D721Med (cell line): ENCODE results near the gene RBM22.
"Not testable (repeated sequence)": the region's sequence is repeated elsewhere in the genome, so short reads cannot be mapped to it uniquely, and the experiment has no call there.

ENCODE experiments used
- DNase-seq: peaks from one replicate; pipeline ENCODE4 v3.0.0; 2011; ENCODE audit warnings: low spot score; ENCODE audit not compliant: insufficient read length
- FAIRE-seq: peaks from 2 replicates; lab custom pipeline; 2011; peaks lifted over from hg19 to GRCh38; lab: Jason Lieb, UNC
- CTCF ChIP-seq: IDR thresholded peaks from 2 replicates; pipeline ENCODE4 v1.5.1; 2012; ENCODE audit warnings: mild to moderate bottlenecking, control low read depth; ENCODE audit not compliant: insufficient read depth; ENCODE audit errors: missing control alignments

Gene RBM22

GRCh38 chr5:150700594-150701377 is at the start of gene RBM22:
TSS of gene RBM22 (minus strand) at chr5:150701062. CDS start at chr5:150700985, 77 bp downstream.
- DNase-seq (peak; percentile 34), FAIRE-seq (no peak)
- TF ChIP-seq CTCF, result peak; percentile 33

- DNase-seq, result no peak
- TF ChIP-seq CTCF, result no peak
- no peak for FAIRE-seq
Observed at GRCh38 chr5:150750469-150750868, 49.6 kb upstream of the RBM22 start.

GRCh38 chr5:150743142-150743488 is 42.3 kb upstream of the RBM22 start:
- not testable (repeated sequence) for FAIRE-seq, DNase-seq

- not testable (repeated sequence) for FAIRE-seq, DNase-seq
Observed at GRCh38 chr5:150742455-150743141, 41.7 kb upstream of the RBM22 start.

GRCh38 chr5:150740992-150741391 is 40.1 kb upstream of the RBM22 start:
- FAIRE-seq (no peak), DNase-seq (no peak)
- TF ChIP-seq CTCF, result no peak

GRCh38 chr5:150738862-150739261 is 38.0 kb upstream of the RBM22 start:
- FAIRE-seq (no peak), DNase-seq (no peak)
- no peak for TF ChIP-seq CTCF

- no peak for TF ChIP-seq CTCF
- FAIRE-seq (no peak), DNase-seq (no peak)
Observed at GRCh38 chr5:150734579-150735384, 33.9 kb upstream of the RBM22 start.

GRCh38 chr5:150731669-150732242 is 30.9 kb upstream of the RBM22 start:
- DNase-seq, result no peak
- no peak for TF ChIP-seq CTCF
- FAIRE-seq, result no peak
